ENCODE data around the gene CHST11. TPM values are rescaled to one million over a fixed set of nuclear protein-coding genes. Genes with fewer than 3 reads are reported as not detected.
"Not testable (repeated sequence)": the region's sequence is repeated elsewhere in the genome, so short reads cannot be mapped to it uniquely, and the experiment has no call there.

Gene CHST11
- total and polyA plus RNA-seq, 9 of the 15 experiments (the other 6 are each of a cell fraction or from before 2014, with no cell fraction given): 2.3 to 38.7 (median 15.0) TPM

DNA sequence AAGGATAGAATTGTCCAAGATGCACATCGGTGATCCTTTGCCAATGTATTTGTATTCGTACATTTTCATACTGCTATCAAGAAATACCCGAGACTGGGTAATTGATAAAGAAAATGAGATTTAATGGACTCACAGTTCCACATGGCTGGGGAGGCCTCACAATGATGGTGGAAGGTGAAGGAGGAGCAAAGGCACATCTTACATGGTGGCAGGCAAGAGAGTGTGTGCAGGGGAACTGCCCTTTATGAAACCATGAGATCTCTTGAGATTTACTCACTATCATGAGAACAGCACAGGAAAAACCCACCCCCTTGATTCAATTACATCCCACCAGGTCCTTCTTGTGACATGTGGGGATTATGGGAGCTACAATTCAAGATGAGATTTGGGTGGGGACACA lies 107.9 kb downstream of the CHST11 start:
- H3K4me2 ChIP-seq (ENCODE audit: insufficient read depth, low read length); DNase-seq (ENCODE audit: extremely low read depth in 1 of 4, low spot score in 3 of 4); H3K4me1 ChIP-seq (replicated peaks in 1 of 2; ENCODE audit: control insufficient read depth in 2 of 2, insufficient read depth in 2 of 2, low read length in 2 of 2); H3K27me3 ChIP-seq (ENCODE audit: control insufficient read depth in 2 of 2, insufficient read depth in 2 of 2, low read length in 2 of 2); H2AFZ ChIP-seq (ENCODE audit: low read depth, low read length); H3K4me3 ChIP-seq; H3K36me3 ChIP-seq (ENCODE audit: control insufficient read depth, insufficient read depth, low read length); in situ Hi-C loops (cut with MboI); H3K27ac ChIP-seq (ENCODE audit: extremely low read depth, low read depth, low read length); H3K9me1 ChIP-seq (ENCODE audit: control insufficient read depth, insufficient read depth, low read length); BruUV-seq (replicated peaks); ATAC-seq; H4K20me1 ChIP-seq (replicated peaks; ENCODE audit: control insufficient read depth, insufficient read depth, low read length); H3K9ac ChIP-seq (ENCODE audit: insufficient read depth in 1 of 2, low read depth in 2 of 2, low read length in 2 of 2); intact Hi-C loops (cut with micrococcal nuclease); CTCF ChIA-PET (ENCODE audit: low intra/inter-chr PET ratio); FAIRE-seq: not testable (repeated sequence)
- Histone ChIP-seq H3K79me2 (ENCODE audit: control insufficient read depth, insufficient read depth, low read length) (peaks cover 57% of the 10 kb centered on the region), H3K9me3 (replicated peaks; ENCODE audit: control insufficient read depth, insufficient read depth, low read depth, low read length) (peaks cover 10% of the 10 kb centered on the region)
- 92% methylated on average over 3 of the region's 3 CpGs for WGBS (ENCODE audit: insufficient coverage, low coverage, missing lambda C conversion rate)
- POLR2A ChIA-PET: interaction anchor here (0.6 kb wide), 1 partner anchor 45 kb away, joined by 3 read pairs; no protein-coding TSS in a partner anchor
- TF ChIP-seq ZNF431 (CRISPR knock-in tag; IDR thresholded peaks at IDR 0.05) (peak; percentile 95), CBX3 (IDR thresholded peaks at IDR 0.05; ENCODE audit: borderline replicate concordance in 1 of 2, low read length in 2 of 2) (peak in 1 of 2 experiments; percentile 61; a peak in 1 of 3 replicates)

- Histone ChIP-seq H3K36me3 (ENCODE audit: control insufficient read depth, insufficient read depth, low read length) (peaks cover 5% of the 10 kb centered on the region; the same call in 1 of the 3 replicates), H3K27me3 (ENCODE audit: control insufficient read depth in 2 of 2, insufficient read depth in 2 of 2, low read length in 2 of 2) (no peaks in the 10 kb centered on the region), H3K4me1 (replicated peaks in 1 of 2; ENCODE audit: control insufficient read depth in 2 of 2, insufficient read depth in 2 of 2, low read length in 2 of 2) (peaks cover 0 to 7% of the 10 kb centered on the region in 2 experiments; a peak in 3 of 5 replicates), H3K79me2 (ENCODE audit: control insufficient read depth, insufficient read depth, low read length) (peaks cover 62% of the 10 kb centered on the region), H4K20me1 (replicated peaks; ENCODE audit: control insufficient read depth, insufficient read depth, low read length) (no peaks in the 10 kb centered on the region), H3K9me3 (replicated peaks; ENCODE audit: control insufficient read depth, insufficient read depth, low read depth, low read length) (peaks cover 10% of the 10 kb centered on the region), H3K27ac (ENCODE audit: extremely low read depth, low read depth, low read length) (no peak overlapping the region), H3K4me3 (no peak overlapping the region), H3K4me2 (ENCODE audit: insufficient read depth, low read length) (no peak overlapping the region), H2AFZ (ENCODE audit: low read depth, low read length) (no peak overlapping the region), H3K9ac (ENCODE audit: insufficient read depth in 1 of 2, low read depth in 2 of 2, low read length in 2 of 2) (no peak overlapping the region), H3K9me1 (ENCODE audit: control insufficient read depth, insufficient read depth, low read length) (peaks cover 3% of the 10 kb centered on the region)
- TF ChIP-seq ZNF583 (CRISPR knock-in tag; IDR thresholded peaks at IDR 0.05) (no peak), SMAD2 (IDR thresholded peaks at IDR 0.05; ENCODE audit: low read depth, low read length) (no peak), RFX1 (IDR thresholded peaks at IDR 0.05) (no peak), CTCFL (IDR thresholded peaks at IDR 0.05; ENCODE audit: borderline replicate concordance, insufficient read depth, low read depth, low read length, poor library complexity, severe bottlenecking) (no peak), SMARCB1 (IDR thresholded peaks at IDR 0.05; ENCODE audit: insufficient read length, low read depth) (no peak)
- in situ Hi-C loops (cut with MboI): no loop called here
- ATAC-seq (no peak), FAIRE-seq (no peak), DNase-seq (ENCODE audit: extremely low read depth in 1 of 4, low spot score in 3 of 4) (no peak)
- POLR2A ChIA-PET: no interaction called here
- BruUV-seq (replicated peaks): no TSS peak
- intact Hi-C loops (cut with micrococcal nuclease): no loop called here
- WGBS (ENCODE audit: insufficient coverage, low coverage, missing lambda C conversion rate): 88% methylated on average over 8 of the region's 8 CpGs
- CTCF ChIA-PET (ENCODE audit: low intra/inter-chr PET ratio): no interaction called here
Measured at GRCh38 chr12:104565606-104566243, 109.0 kb downstream of the CHST11 start.
